KBM-7 (cell line): Measurements from ENCODE around the gene ADGRG1.

Experiments
- DNase-seq: peaks from one replicate; pipeline ENCODE4 v3.0.0-alpha.2; 2015
- in situ Hi-C: fragments of 300-500 bp; cut with MboI; formaldehyde crosslinking; loops from 2 replicates; pipeline ENCODE4 v1.14.3; 2020; ENCODE audit warnings: low sequenced_read_pairs, low pct_unique_long_range_greater_than_20kb, mixed read lengths

The ADGRG1 gene

DNA sequence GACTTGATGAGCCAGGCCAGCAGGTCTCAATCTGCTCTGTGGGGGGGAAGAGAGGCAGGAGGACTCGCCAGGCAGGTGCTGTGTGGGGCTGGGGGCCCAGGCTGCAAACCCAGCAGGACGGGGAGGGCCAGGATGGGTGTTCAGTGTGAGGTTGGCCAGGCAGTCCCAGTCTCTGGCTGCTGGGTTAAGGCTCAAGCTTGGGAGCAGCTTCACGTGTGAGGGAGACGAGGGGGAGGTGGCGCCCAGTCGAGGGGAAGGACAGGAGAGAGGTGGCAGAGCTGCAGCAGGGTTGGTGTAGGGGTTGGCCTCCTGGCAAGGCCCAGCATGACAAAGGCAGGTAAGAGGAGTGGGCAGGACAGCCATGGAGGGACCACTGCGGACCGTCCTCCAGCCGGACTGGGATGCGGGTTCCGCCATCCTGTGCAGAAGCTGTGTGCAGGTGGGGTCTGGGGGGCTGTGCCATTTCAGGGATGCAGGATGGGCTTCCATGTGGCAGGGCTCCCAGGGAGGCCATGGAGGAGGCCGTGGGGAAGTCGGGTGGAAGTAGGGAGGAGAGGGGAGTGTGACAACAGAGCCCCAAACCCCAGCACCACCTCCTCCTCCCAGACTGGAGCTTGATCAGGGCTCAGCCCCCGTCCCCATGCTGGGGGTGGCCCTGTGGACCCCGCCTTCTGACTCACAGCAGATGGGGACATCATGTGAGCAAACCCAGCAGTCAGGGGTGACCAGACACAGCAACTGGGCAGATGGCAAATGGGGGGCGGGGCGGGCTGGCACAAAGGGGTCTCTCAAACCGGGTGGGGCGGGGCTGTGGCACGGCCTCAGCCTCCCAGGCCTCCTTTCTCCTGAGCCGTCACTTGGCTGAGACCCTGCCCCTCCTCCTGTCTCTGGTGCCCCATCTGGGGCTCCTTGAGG is 2.8 kb downstream of the ADGRG1 start:
- DNase-seq = no peak
- in situ Hi-C loops = no loop called here

DNA sequence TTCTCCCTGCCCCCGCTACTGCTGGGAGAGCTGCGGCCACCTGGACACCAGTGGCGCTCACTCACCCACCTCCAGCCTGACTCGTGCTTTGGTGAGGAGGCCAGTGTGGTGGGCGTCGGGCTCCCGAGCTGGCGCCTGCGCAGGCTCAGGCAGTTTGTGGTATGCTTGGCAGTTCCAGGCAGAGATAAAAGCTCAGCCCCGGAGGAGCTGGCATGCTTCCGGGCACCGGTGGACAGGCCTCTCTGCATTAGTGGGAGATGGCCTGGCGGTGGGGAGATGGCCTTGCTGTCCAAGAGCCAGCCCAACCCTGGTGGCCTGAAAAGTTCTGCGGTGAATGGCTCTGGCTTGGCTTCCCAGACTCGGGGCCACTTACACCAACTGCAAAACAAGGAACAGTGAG is 4.1 kb downstream of the ADGRG1 start:
- in situ Hi-C loops = no loop called here
- no peak for DNase-seq

GRCh38 chr16:57633383-57634064 is 5.1 kb downstream of the ADGRG1 start:
- DNase-seq = no peak
- in situ Hi-C loops = no loop called here

DNA sequence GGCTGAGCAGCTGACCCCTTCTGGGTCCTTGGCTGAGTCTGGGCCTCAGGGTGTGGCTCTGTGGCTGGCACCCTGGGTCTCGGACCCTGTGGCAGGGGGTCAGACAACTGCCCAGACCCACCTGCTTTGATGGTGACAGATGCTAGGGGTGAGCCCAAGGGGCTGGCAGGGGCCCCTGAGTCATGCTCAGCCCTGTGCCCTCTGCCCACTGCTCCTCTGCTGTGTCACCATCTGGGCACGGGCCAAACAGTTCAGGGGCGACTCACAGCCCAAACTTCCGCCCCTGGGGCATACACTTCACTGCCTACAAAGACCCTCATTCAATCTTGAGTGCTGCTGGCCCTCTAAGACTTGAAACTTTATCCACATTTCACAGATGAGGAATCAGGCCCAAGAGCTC is 5.7 kb downstream of the ADGRG1 start:
- no peak for DNase-seq
- in situ Hi-C loops = no loop called here

DNA sequence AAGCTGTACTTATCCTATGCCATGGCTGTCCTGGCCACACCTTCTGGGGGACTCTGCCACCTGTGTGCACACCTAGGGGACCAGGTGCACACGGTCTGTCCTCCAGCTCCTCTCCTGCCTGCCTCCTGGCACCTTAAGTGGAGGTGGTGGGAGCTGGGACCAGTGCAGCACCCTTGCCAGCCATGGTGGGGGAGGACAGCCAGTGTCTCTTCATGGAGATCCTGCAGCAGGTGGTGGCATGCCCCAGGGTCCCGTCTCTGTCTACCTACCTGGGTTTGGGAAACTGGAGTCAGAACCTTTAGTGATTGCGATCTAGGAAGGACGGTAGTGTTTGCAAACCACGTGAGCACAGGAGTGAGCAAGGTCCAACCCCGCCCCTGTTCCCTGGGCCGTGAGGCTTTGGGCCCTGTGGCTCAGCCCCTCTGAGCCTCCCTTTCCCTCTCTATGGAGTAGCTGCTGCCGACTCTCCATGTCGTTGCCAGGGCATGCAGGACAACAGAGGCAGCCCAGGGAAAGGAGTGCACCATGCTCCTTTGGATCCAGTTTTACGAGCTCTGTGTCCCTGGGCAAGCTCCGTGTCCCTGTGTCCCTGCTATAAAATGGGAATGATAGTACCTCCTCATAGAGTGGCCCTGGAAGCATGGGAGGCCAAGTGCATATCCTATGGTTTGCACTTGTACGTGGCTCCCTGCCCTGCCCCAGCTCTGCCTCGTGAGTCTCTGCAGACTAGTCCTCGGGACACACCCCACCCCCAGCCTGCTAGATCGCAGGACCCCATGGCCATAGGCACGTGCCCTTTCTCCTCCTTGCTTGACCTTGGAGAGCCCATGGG is 7.1 kb downstream of the ADGRG1 start:
- DNase-seq = no peak
- in situ Hi-C loops = no loop called here

DNA sequence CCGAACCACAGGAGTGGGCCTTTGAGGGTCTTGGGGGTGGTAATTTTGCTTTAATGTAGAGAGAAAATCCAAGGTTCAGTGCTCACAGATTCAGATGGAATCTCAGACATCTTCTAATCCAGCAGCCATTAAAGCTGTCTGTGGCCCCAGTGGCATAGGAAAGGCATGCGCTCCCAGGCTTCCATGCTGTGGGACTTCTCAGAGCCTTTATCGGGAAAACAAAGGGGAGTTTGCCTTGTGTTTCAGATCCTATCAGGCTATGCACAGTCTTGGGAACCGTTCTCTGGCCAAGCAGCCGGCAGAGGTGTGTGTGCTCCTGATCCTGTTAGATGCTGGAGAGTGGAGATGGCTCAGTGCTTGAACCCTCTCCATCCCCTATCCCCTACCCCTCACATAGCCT is 7.8 kb downstream of the ADGRG1 start:
- in situ Hi-C loops = no loop called here
- no peak for DNase-seq

GRCh38 chr16:57637020-57637419 is 8.6 kb downstream of the ADGRG1 start:
- in situ Hi-C loops = no loop called here

GRCh38 chr16:57637424-57637823 is 9.0 kb downstream of the ADGRG1 start:
- in situ Hi-C loops = no loop called here

More at GRCh38 chr16:57637020-57637419, 8.6 kb downstream of the ADGRG1 start:
- DNase-seq = no peak

GRCh38 chr16:57637965-57638364 is 9.5 kb downstream of the ADGRG1 start:
- no peak for DNase-seq
- in situ Hi-C loops = no loop called here

More at GRCh38 chr16:57637424-57637823, 9.0 kb downstream of the ADGRG1 start:
- no peak for DNase-seq

DNA sequence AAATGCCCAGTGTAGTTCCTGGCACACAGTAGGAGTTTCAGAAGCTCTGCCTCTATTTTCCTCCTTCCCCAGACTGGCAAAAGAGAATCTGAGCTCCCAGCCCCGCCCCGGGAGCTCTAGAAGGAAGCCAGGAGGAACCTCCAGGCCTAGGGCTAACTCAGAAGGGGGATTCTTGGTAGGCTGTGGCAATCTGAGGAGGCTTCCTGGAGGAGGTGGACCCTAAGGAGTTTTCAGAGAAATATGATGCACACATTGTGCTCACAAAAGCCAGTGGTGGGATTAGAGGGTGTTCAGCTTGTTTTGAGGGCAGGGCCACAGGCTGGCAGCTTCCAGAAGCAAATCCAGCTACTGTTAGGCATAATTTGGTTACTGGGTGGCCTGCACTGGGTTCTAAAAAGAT is 10.0 kb downstream of the ADGRG1 start:
- no peak for DNase-seq
- in situ Hi-C loops = no loop called here

DNA sequence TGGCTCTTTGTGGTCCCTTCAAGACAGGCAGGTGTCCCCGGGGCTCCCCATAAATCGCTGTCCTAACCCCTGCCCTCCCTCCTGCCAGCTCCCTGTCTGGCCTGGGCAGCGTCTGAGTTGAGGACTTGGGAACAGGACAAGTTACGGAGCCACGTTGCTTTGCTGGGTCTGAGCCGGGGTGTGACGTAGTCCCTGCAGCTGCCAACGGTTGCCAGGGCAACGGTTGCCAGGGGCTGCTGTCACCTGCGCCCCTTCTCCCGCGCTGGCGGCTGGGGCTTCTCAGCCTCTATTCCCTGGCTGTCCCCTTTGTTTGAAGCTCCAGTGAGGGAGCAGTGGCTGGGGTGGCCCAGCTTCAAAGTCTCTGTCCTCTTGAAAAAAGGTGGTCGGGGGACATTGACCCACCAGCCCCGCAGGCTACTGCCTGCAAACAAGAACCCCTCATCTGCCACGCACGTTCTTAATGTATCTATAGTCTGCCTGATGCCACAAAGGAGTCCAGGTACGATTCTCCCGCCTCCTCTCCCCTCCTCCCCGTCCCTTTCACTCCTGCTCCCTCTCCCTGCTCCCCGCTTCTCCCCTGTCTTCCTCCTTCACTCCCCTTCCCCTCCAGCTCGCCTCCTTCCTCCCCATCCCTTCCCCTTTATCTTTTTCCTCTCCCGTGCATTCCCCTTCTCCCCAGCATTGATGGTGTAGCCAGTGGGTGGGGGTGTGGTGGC is 10.9 kb downstream of the ADGRG1 start:
- in situ Hi-C loops = no loop called here
- DNase-seq = no peak

DNA sequence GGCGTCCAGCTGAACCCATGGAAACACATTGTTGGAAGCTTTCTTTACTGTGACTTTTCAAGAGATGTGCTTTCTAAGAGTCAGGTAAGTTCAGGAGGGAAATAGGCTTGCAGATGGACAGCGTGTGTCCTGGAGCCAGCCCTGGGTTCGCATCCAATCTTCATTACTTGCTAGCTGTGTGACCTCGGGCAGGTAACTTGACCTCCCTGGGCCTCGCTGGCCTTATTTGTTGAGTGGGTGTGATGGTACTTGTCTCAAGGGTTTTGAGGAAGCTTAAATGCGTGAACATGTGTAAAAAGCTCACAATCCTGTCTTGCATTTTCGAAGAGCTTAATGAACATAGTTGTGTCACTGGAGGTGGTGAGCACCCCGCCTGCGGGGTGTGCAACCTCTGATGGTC is 11.8 kb downstream of the ADGRG1 start:
- in situ Hi-C loops = loop anchor here (10.0 kb wide), 1 partner anchor 45 kb away; no protein-coding TSS in a partner anchor
- no peak for DNase-seq

DNA sequence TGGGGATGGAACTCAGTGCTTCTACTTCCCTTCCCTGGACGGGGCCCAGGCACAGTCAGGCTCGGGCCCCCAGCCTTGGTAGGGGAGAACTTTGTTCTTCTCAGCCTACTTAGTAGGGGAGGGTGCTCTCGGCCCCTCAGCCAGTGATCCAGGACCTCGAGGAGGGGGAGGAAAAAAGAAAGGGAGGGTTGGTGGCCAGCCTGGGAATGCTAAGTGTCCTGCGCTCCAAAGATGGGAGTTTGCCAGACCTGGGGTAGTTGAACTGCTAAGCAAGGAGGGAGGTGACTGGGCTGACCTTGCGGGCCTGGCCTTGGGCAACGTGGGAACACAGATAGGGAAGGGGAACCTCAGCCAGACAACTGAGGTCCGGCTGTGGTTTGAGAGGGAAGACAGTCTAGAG is 12.2 kb downstream of the ADGRG1 start:
- DNase-seq = no peak
- in situ Hi-C loops = loop anchor here (10.0 kb wide), 1 partner anchor 46 kb away; no protein-coding TSS in a partner anchor

- no peak for DNase-seq
- in situ Hi-C loops = loop anchor here (10.0 kb wide), 1 partner anchor 48 kb away; no protein-coding TSS in a partner anchor
Observed at GRCh38 chr16:57642160-57643135, 14.0 kb downstream of the ADGRG1 start.

DNA sequence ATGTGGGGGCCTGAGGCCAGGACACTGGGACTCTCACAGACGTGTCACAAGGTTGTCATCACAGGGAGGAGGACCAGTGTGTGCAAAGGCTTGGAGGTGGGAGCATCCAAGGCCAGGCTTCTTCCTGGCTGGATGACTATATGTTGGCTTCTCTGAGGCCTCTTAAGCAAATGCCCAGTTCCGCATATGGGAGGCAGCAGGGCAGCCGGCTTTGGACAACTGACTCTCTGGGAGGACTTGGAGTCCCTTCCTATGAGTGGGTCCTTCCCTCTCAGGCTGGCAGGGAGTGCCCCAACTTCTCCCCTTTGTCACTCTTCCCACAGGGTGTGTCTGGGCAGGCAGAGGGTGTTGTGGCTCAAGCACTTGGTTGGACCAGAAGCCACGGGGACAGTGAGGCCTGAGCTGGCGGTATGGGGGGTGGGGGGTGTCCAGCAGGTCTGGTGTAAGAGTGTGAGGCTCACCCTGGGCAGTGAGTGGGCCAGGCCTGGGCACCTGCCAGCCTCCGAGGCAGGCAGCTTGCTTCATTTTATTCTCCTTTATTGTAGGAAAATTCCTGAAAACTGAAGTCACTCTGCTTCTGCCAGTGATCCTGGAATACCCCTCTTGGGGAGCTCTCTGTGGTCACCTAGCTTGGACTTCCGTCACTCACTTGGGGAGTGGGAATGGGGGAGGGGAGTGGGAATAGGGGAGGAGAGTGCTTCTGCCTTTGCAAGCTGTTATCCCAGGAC is 14.9 kb downstream of the ADGRG1 start:
- in situ Hi-C loops = loop anchor here (10.0 kb wide), 1 partner anchor 49 kb away; no protein-coding TSS in a partner anchor
- DNase-seq = no peak

- no peak for DNase-seq
- in situ Hi-C loops = loop anchor here (10.0 kb wide), 1 partner anchor 49 kb away; no protein-coding TSS in a partner anchor
Observed at GRCh38 chr16:57643910-57644309, 15.5 kb downstream of the ADGRG1 start.
